GM12891 (cell line): ENCODE measurements around the gene ZBTB46.
A peak's percentile ranks its signal among the peaks of the same experiment; 100 is the strongest.
"Not testable (repeated sequence)": the region's sequence is repeated elsewhere in the genome, so short reads cannot be mapped to it uniquely, and the experiment has no call there.

Experiments used
- DNase-seq: peaks from one replicate; pipeline ENCODE4 v3.0.0; 2011; ENCODE audit warnings: low spot score; ENCODE audit not compliant: insufficient read length
- FAIRE-seq: peaks from 2 replicates; lab custom pipeline; 2011; peaks lifted over from hg19 to GRCh38; lab: Jason Lieb, UNC
- PAX5 ChIP-seq: IDR thresholded peaks from 2 replicates; pipeline ENCODE4 v1.6.1; 2011; ENCODE audit warnings: low read length, moderate library complexity, mild to moderate bottlenecking; ENCODE audit not compliant: insufficient read depth, severe bottlenecking
- POLR2A ChIP-seq: IDR thresholded peaks from 2 replicates; pipeline ENCODE4 v1.6.1; 2011; ENCODE audit warnings: low read depth, low read length, control low read depth
- POLR2AphosphoS5 ChIP-seq: IDR thresholded peaks from 2 replicates; pipeline ENCODE4 v1.6.1; 2011; ENCODE audit warnings: low read depth, low read length, control low read depth
- POU2F2 ChIP-seq: IDR thresholded peaks from 2 replicates; pipeline ENCODE4 v1.6.1; 2011; ENCODE audit warnings: low read depth, mild to moderate bottlenecking, control low read depth, low read length, moderate library complexity
- SPI1 ChIP-seq: IDR thresholded peaks from 2 replicates; pipeline ENCODE4 v1.6.1; 2011; ENCODE audit warnings: low read depth, low read length, control low read depth
- TAF1 ChIP-seq: IDR thresholded peaks from 2 replicates; pipeline ENCODE4 v1.6.1; 2011; ENCODE audit warnings: low read depth, low read length, control low read depth

ZBTB46 gene

DNA sequence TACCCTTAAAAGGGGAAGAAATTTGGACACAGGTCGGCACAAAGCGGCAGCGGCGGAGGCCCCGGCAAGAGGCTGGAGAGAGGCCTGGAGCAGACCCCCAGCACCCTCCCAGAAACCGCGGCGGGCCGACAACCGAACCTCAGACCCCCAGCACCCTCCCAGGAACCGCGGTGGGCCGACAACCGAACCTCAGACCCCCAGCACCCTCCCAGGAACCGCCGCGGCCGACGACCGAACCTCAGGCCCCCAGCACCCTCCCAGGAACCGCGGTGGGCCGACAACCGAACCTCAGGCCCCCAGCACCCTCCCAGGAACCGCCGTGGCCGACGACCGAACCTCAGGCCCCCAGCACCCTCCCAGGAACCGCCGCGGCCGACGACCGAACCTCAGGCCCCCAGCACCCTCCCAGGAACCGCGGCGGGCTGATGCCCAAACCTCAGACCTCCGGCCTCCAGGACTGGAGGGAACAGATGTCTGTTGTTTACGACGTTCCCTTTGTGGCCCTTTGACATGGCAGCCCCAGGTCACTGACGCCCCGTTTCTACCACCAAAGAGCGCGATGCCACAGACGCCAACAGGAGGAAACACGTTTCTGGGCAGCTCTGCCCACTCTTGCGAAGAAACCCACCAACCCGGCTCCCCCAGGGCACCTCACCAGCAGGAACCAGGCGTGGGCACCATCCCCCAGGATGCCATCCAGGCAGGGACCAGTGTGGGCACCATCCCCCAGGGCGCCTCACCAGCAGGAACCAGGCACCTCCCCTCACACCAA is 28.4 kb downstream of the ZBTB46 start:
- FAIRE-seq, result no peak
- DNase-seq, result no peak
- TF ChIP-seq POLR2A (no peak), SPI1 (no peak), POLR2AphosphoS5 (no peak), POU2F2 (no peak), TAF1 (no peak), PAX5 (no peak)

DNA sequence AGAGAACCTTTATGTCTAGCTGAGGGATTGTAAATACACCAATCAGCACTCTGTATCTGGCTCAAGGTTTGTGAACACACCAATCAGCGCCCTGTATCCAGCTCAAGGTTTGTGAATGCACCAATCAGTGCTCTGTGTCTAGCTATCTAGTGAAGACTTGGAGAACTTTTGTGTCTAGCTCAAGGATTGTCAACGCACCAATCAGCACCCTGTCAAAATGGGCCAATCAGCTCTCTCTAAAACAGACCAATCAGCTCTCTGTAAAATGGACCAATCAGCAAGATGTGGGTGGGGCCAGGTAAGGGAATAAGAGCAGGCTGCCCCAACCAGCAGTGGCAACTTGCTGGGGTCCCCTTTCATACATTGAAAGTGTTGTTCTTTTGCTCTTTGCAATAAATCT is 29.9 kb downstream of the ZBTB46 start:
- not testable (repeated sequence) for DNase-seq, FAIRE-seq

DNA sequence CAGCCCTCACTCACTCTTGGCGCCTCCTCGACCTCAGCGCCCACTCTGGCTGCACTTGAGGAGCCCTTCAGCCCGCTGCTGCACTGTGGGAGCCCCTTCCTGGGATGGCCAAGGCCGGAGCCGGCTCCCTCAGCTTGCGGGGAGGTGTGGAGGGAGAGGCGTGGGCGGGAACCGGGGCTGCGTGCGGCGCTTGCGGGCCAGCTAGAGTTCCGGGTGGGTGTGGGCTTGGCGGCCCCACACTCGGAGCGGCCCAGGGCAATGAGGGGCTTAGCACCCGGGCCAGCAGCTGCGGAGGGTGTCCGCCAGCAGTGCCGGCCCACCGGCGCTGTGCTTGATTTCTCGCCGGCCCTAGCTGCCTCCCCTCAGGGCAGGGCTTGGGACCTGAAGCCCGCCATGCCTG is 30.7 kb downstream of the ZBTB46 start:
- FAIRE-seq, DNase-seq: not testable (repeated sequence)

DNA sequence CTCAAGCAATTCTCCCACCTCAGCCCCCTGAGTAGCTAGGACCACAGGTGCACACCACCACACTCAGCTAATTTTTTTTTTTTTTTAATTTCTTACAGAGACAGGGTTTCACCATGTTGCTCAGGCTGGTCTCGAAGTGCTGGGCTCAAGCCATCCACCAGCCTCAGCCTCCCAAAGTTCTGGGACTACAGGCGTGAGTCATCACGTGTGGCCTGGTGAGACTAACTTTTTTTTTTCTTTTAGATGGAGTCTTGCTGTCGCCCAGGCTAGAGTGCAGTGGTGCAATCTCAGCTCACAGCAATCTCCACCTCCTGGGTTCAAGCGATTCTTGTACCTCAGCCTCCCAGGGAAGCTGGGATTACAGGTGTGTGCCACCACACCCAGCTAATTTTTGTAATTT is 31.9 kb downstream of the ZBTB46 start:
- not testable (repeated sequence) for DNase-seq, FAIRE-seq

DNA sequence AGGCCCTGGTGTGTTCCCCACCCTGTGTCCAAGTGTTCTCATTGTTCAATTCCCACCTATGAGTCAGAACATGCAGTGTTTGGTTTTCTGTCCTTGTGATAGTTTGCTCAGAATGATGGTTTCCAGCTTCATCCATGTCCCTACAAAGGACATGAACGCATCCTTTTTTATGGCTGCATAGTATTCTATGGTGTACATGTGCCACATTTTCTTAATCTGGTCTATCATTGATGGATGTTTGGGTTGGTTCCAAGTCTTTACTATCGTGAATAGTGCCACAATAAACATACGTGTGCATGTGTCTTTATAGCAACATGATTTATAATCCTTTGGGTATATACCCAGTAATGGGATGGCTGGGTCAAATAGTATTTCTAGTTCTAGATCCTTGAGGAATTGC is 33.9 kb downstream of the ZBTB46 start:
- DNase-seq, FAIRE-seq: not testable (repeated sequence)

DNA sequence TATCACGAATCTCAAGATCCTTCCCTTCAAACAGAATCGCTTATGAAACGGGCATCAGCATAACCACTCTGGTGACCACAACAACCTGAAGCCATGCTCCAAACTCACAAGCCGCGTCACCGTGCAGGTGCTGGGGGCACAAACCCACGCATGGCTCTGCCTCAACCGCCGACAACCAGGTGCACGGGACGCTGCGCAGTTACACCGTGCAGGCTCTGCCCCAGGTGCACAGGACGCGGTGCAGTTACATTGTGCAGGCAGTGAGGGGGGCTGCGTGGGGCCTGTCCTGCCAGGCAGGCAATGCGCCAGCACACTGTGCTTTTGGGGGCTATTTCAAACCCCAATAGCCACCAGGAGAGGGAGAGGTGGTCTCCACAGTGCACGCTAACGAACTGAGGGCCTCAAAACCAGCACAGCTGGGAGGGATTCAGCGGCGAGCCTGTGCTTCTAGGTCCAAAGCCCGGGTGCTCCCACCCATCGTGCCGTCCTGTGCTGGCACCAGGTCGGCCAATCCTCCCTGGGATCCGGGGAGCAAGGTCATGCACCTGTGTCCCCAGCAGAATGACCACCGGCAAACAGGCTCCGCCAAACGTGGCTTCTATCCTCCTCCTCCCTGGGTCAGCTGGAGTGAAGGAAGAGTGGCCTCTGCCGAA is 35.8 kb downstream of the ZBTB46 start:
- TF ChIP-seq TAF1 (no peak), POU2F2 (no peak), POLR2AphosphoS5 (no peak), SPI1 (no peak), PAX5 (no peak), POLR2A (no peak)
- DNase-seq (no peak), FAIRE-seq (peak; percentile 50)

DNA sequence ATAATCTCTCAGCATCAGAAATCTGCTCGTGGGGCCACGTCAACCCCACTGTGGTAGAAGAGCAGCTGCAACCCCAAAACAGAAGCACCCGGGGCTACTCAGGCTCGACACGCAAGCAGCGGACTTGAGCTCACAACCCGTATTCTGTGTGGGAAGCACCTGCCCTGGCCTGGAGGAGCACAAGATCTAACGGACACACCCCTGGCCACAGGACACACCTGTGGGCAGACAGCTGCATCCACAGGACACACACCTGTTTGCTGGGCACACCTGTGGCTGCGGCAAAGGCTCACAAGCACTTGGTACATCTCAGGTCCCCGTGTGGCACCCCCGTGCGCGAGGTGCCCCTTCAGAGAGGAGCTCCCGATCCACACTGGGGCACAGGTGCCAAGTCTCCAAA is 36.5 kb downstream of the ZBTB46 start:
- no peak for DNase-seq
- TF ChIP-seq PAX5 (no peak), TAF1 (no peak), POU2F2 (no peak), POLR2AphosphoS5 (no peak)
- FAIRE-seq, result no peak

DNA sequence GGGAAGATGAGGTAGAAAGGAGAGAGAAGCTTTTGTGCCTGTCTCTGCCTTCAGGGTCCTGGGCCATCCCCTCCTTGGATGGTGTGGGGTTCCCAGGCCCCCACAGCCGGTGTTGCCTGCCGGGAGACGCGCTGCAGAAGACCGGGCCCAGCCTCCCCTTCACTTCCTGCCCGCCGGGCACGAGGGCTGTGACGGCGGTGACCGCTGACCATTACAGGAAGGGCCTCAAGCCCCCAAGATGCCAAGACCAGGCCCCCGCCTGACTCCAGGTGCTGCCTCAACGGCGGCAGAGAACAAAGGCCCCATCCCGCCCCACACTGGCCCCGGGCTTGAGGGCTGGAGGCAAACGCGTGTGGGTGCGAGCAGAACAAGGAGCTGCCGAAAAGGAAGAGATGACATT is 38.2 kb downstream of the ZBTB46 start:
- FAIRE-seq (no peak), DNase-seq (no peak)
- TF ChIP-seq SPI1, result no peak
- TF ChIP-seq POLR2AphosphoS5, result no peak
- TF ChIP-seq TAF1, result no peak
- TF ChIP-seq POLR2A, result no peak

DNA sequence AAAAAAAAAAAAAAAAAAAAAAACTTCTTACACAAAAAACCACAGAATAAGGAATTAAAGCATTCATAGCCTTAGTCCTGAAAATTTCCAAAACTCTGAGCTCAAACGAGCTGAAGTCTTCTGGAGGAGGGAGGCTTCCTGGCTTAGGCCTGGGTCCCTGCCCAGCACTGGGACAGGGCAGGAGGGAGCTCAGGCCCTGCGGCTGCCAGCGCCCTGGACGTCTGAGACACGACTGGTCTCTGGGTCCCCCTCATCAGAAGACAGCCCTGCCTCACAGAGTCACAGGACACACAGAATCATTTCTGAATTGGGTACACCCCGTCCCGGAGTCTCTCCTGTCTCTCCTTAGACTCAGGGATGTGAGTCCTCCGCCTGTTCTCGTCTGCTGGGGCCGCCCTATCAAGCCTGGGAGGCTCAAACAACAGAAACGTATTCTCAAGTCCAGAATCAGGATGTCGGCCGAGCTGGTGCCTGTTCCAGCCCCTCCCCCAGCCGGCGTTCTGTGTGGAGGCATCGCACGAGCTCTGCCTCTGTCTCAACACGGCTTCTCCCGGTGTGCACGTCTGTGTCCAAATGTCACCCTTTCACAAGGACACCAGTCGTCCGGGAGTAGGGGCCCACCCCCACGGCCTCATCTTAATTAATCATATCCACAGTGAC is 39.4 kb downstream of the ZBTB46 start:
- TF ChIP-seq TAF1 (no peak), POLR2A (no peak), PAX5 (no peak), SPI1 (no peak), POLR2AphosphoS5 (no peak), POU2F2 (no peak)
- FAIRE-seq, result no peak
- DNase-seq, result no peak

DNA sequence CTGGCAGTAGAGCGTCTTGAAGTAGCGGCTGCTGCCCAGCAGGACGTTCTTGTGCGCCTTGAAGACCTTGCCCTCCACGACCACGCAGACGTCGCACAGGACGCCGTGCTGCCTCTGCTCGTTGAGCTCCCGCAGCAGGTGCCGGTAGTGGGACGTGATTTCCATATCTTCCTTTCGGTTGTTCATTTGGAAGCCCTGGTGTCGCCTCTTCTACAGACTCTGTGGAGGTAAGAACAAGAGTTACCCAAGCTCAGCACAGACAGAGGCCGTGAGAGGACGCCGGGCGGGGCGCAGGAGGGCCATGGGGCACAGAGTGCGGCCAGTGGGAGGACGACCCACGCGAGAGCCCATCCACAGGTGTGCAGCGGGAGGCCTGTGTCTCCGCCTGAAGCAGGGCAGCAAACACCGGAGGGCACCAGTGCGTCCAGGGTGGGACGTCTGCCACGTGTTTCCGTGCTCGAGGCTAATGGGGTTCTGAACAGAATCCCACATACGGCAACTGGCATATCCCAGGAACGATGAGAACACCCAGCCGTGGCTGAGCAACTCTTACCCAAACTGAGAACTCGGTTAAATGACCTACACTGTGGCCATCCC is 40.4 kb downstream of the ZBTB46 start:
- FAIRE-seq, result no peak
- TF ChIP-seq POLR2A, result no peak
- no peak for TF ChIP-seq PAX5
- no peak for TF ChIP-seq SPI1
- DNase-seq, result no peak
